Stimulated activated CD4-positive, alpha-beta T cell treated with anti-CD3 and anti-CD28 coated beads, Interleukin-2, amount 100 ng/mL, for 48 hours (primary cell): Measurements from ENCODE around the gene CEBPG.

Experiments used
- DNase-seq, 2 donors: peaks; one replicate each; pipeline ENCODE4 v3.0.0-alpha.2; 2020

CEBPG gene

GRCh38 chr19:33373453-33374235 is at the start of gene CEBPG:
Gene CEBPG, plus strand, starts transcription at chr19:33373709. Its CDS starts 5,531 bp downstream, at chr19:33379240.
- DNase-seq: peak; percentile 94 to 98

GRCh38 chr19:33324628-33325027 is 48.9 kb upstream of the CEBPG start:
- DNase-seq: no peak

- DNase-seq: no peak
Observed at GRCh38 chr19:33325920-33326319, 47.6 kb upstream of the CEBPG start.

- no peak for DNase-seq
Observed at GRCh38 chr19:33329060-33329459, 44.4 kb upstream of the CEBPG start.

- no peak for DNase-seq
Observed at GRCh38 chr19:33329736-33330135, 43.8 kb upstream of the CEBPG start.

GRCh38 chr19:33332248-33332647 is 41.3 kb upstream of the CEBPG start:
- DNase-seq: no peak

GRCh38 chr19:33333151-33333550 is 40.4 kb upstream of the CEBPG start:
- DNase-seq: no peak

- DNase-seq: no peak
Observed at GRCh38 chr19:33333642-33334041, 39.9 kb upstream of the CEBPG start.

GRCh38 chr19:33334271-33334670 is 39.2 kb upstream of the CEBPG start:
- DNase-seq: no peak

- no peak for DNase-seq
Observed at GRCh38 chr19:33335446-33335845, 38.1 kb upstream of the CEBPG start.

GRCh38 chr19:33339016-33339984 is 34.2 kb upstream of the CEBPG start:
- DNase-seq: no peak

GRCh38 chr19:33340991-33341390 is 32.5 kb upstream of the CEBPG start:
- DNase-seq: no peak

- no peak for DNase-seq
Observed at GRCh38 chr19:33343301-33343700, 30.2 kb upstream of the CEBPG start.

- DNase-seq: no peak
Observed at GRCh38 chr19:33343859-33344572, 29.5 kb upstream of the CEBPG start.

- DNase-seq: no peak
Observed at GRCh38 chr19:33344573-33344925, 29.0 kb upstream of the CEBPG start.

- no peak for DNase-seq
Observed at GRCh38 chr19:33345163-33345562, 28.3 kb upstream of the CEBPG start.

- no peak for DNase-seq
Observed at GRCh38 chr19:33346665-33347064, 26.8 kb upstream of the CEBPG start.

- no peak for DNase-seq
Observed at GRCh38 chr19:33347300-33347699, 26.2 kb upstream of the CEBPG start.

GRCh38 chr19:33348301-33349010 is 25.1 kb upstream of the CEBPG start:
- DNase-seq: no peak

- DNase-seq: no peak
Observed at GRCh38 chr19:33349319-33350289, 23.9 kb upstream of the CEBPG start.
